GM12878 (cell line): ENCODE measurements around the gene SRPX2. TPM values are rescaled to one million over a fixed set of nuclear protein-coding genes. Genes with fewer than 3 reads are reported as not detected.

Source experiments
- ASH2L ChIP-seq: fragments of 300-600, 200-600 bp; sonication (generic); IDR thresholded peaks from 2 replicates; pipeline ENCODE4 v1.6.1; 2017; ENCODE audit warnings: low read depth, mild to moderate bottlenecking, borderline replicate concordance
- BRCA1 ChIP-seq: IDR thresholded peaks from 2 replicates; pipeline ENCODE4 v1.6.1; 2011; ENCODE audit warnings: low read depth, low read length, improper control_type of control experiment
- CBFB ChIP-seq: IDR thresholded peaks from 2 replicates; pipeline ENCODE4 v1.6.1; 2016; ENCODE audit warnings: antibody characterized with exemption, low read depth
- CHD4 ChIP-seq: fragments of 200-600 bp; sonication (generic); IDR thresholded peaks from 2 replicates; pipeline ENCODE4 v1.6.1; 2016; ENCODE audit warnings: mild to moderate bottlenecking
- CREM ChIP-seq: IDR thresholded peaks from 2 replicates; pipeline ENCODE4 v1.6.1; 2014; ENCODE audit warnings: antibody characterized with exemption, low read depth
- CUX1 ChIP-seq: IDR thresholded peaks from 2 replicates; pipeline ENCODE4 v1.6.1; 2012; ENCODE audit warnings: improper control_type of control experiment, low read depth, low read length; ENCODE audit not compliant: insufficient replicate concordance
- EED ChIP-seq: sonication (generic); IDR thresholded peaks from 2 replicates; pipeline ENCODE4 v1.6.1; 2016; ENCODE audit warnings: antibody characterized with exemption, low read depth
- GABPA ChIP-seq: IDR thresholded peaks from 2 replicates; pipeline ENCODE4 v1.6.1; 2014; ENCODE audit warnings: antibody characterized with exemption, low read depth, mild to moderate bottlenecking, inconsistent platforms
- HDAC6 ChIP-seq: fragments of 200-600 bp; sonication (generic); IDR thresholded peaks from one replicate; pipeline ENCODE4 v1.8.0; 2017; ENCODE audit warnings: antibody characterized with exemption; ENCODE audit not compliant: unreplicated experiment
- IKZF2 ChIP-seq, 2 experiments: fragments of 450-650 bp; IDR thresholded peaks; 2 replicates each; pipeline ENCODE4 v1.6.1; 2017; ENCODE audit warnings: mild to moderate bottlenecking in 2 of 2, moderate library complexity in 2 of 2
- KLF5 ChIP-seq: fragments of 450-650 bp; IDR thresholded peaks from 2 replicates; pipeline ENCODE4 v1.6.1; 2014; ENCODE audit warnings: mild to moderate bottlenecking; ENCODE audit not compliant: partially characterized antibody
- MEF2A ChIP-seq: IDR thresholded peaks from 2 replicates; pipeline ENCODE4 v1.6.1; 2011; ENCODE audit warnings: low read depth, mild to moderate bottlenecking, low read length, moderate library complexity; ENCODE audit not compliant: insufficient read depth
- MXI1 ChIP-seq: fragments of 150-350 bp; IDR thresholded peaks from 2 replicates; pipeline ENCODE4 v1.6.1; 2011; ENCODE audit warnings: low read depth, mild to moderate bottlenecking, inconsistent platforms, low read length, improper control_type of control experiment
- MYC ChIP-seq: IDR thresholded peaks from 2 replicates; pipeline ENCODE4 v1.6.1; 2011; ENCODE audit warnings: mild to moderate bottlenecking, low read length, moderate library complexity, inconsistent platforms; ENCODE audit not compliant: insufficient read depth, insufficient replicate concordance, insufficient read length, severe bottlenecking
- NBN ChIP-seq: fragments of 450-650 bp; IDR thresholded peaks from 2 replicates; pipeline ENCODE4 v1.6.1; 2016
- NR2F1 ChIP-seq: fragments of 450-650 bp; conservative IDR thresholded peaks from 2 replicates; pipeline ENCODE4 v1.6.1; 2017; ENCODE audit warnings: mild to moderate bottlenecking
- RAD51 ChIP-seq: fragments of 450-650 bp; IDR thresholded peaks from 2 replicates; pipeline ENCODE4 v1.6.1; 2016; ENCODE audit warnings: moderate library complexity, mild to moderate bottlenecking, inconsistent platforms
- RB1 ChIP-seq: fragments of 450-650 bp; formaldehyde crosslinking; IDR thresholded peaks from 2 replicates; pipeline ENCODE4 v1.6.1; 2017; ENCODE audit warnings: mild to moderate bottlenecking, borderline replicate concordance
- RCOR1 ChIP-seq: conservative IDR thresholded peaks from 2 replicates; pipeline ENCODE4 v1.6.1; 2012; ENCODE audit warnings: low read depth, low read length, improper control_type of control experiment
- TARDBP ChIP-seq: IDR thresholded peaks from 2 replicates; pipeline ENCODE4 v1.6.1; 2016; ENCODE audit warnings: borderline replicate concordance
- TCF12 ChIP-seq: IDR thresholded peaks from 2 replicates; pipeline ENCODE4 v1.6.1; 2011; ENCODE audit warnings: low read depth, mild to moderate bottlenecking, low read length
- ZBTB40 ChIP-seq: fragments of 450-650 bp; IDR thresholded peaks from 2 replicates; pipeline ENCODE4 v1.6.1; 2016; ENCODE audit warnings: mild to moderate bottlenecking, moderate library complexity, borderline replicate concordance
- ZNF24 ChIP-seq: fragments of 450-650 bp; IDR thresholded peaks from 2 replicates; pipeline ENCODE4 v1.6.1; 2017; ENCODE audit warnings: antibody characterized with exemption, mild to moderate bottlenecking
- polyA plus RNA-seq, 11 experiments: library from polyadenylated mRNA; depleted of rRNA in 4 of 11; unstranded in 6 of 11; stranded (reverse) in 5 of 11; fragments of >200 nt; fragmentation: Nextera tagmentation in 4 of 11; fragmentation: Illumina TruSeq in 1 of 11; extraction: Ambion mirVana in 4 of 11; extraction: Trizol in 1 of 11; gene quantifications; 1 replicate in 1 of 11; 2 replicates in 10 of 11; pipeline versions ENCODE4 v1.2.1 to v1.2.3, GENCODE V29; 2011 to 2016; ENCODE audit warnings: inconsistent platforms in 2 of 11, missing spikeins in 2 of 11, low read depth in 1 of 11
- total RNA-seq, 4 experiments: library from RNA; depleted of rRNA in 3 of 4; stranded (reverse); fragments of >200 nt in 3 of 4; fragmentation: Illumina TruSeq in 1 of 4; extraction: Trizol in 1 of 4; gene quantifications; 2 replicates each; pipeline versions ENCODE4 v1.2.1 to v1.2.3, GENCODE V29; 2013 to 2021

Gene SRPX2
- total and polyA plus RNA-seq, 10 of the 15 experiments (the other 5 are each of a cell fraction or from before 2014, with no cell fraction given) = not detected

GRCh38 chrX:100625985-100626491, 18.0 kb upstream of the SRPX2 start (continued):
- TF ChIP-seq BRCA1 (no peak), IKZF2 (IDR thresholded peaks at IDR 0.05) (peak in 1 of 2 experiments; percentile 57; a peak in 2 of 4 replicates), MXI1 (no peak), GABPA (peak; percentile 70), ZBTB40 (no peak), ASH2L (no peak), TCF12 (0 out of 2 replicates have a peak, but pooled peaks have one; percentile 29), KLF5 (no peak), HDAC6 (no peak), CBFB (peak; percentile 98), CHD4 (no peak), RB1 (no peak), RCOR1 (no peak), NBN (no peak), RAD51 (no peak), MYC (no peak), CUX1 (no peak), EED (peak; percentile 85), TARDBP (no peak), NR2F1 (peak; percentile 42; the same call in 1 of the 2 replicates), CREM (peak; percentile 68), MEF2A (peak; percentile 68; the same call in 1 of the 2 replicates), ZNF24 (peak; percentile 93)
